Posterior cingulate gyrus (tissue), 11 donors: ENCODE results near the gene HOXA7.

Experiments used
- DNase-seq, 10 donors: peaks; one replicate each; pipeline versions ENCODE4 v3.0.0 to v3.0.0-alpha.2; 2020 to 2021; ENCODE audit warnings: mixed read lengths in 3 of 10
- intact Hi-C: fragments of 100-400 bp; cut with DNase I; formaldehyde crosslinking; loops from one replicate; pipeline ENCODE4 v1.15.1; 2023

HOXA7 gene

GRCh38 chr7:27194686-27195379, 38.4 kb upstream of the HOXA7 start:
- no peak for DNase-seq
- intact Hi-C loops, result loop anchor here (5.0 kb wide), 2 partner anchors 577 to 882 kb away; no protein-coding TSS in a partner anchor

- intact Hi-C loops, result no loop called here
- no peak for DNase-seq
These were observed 37.5 kb upstream of the HOXA7 start for GRCh38 chr7:27194002-27194352.

GRCh38 chr7:27193335-27194001, 37.0 kb upstream of the HOXA7 start:
- DNase-seq, result peak in 2 of 10 donors; percentile 1 to 30
- intact Hi-C loops, result no loop called here

- DNase-seq, result peak in 3 of 10 donors; percentile 1 to 52 (median 21)
- intact Hi-C loops, result no loop called here
These were observed 36.3 kb upstream of the HOXA7 start for GRCh38 chr7:27192546-27193334.

- peak in 3 of 10 donors; percentile 5 to 83 (median 67) for DNase-seq
- intact Hi-C loops, result no loop called here
These were observed 35.5 kb upstream of the HOXA7 start for GRCh38 chr7:27191833-27192545.

- DNase-seq, result peak in 2 of 10 donors; percentile 18 to 66
- intact Hi-C loops, result no loop called here
These were observed 34.8 kb upstream of the HOXA7 start for GRCh38 chr7:27191161-27191731.

- peak in 1 of 10 donors; percentile 41 for DNase-seq
- intact Hi-C loops, result no loop called here
These were observed 33.7 kb upstream of the HOXA7 start for GRCh38 chr7:27189997-27190748.

- intact Hi-C loops, result no loop called here
- DNase-seq, result peak in 2 of 10 donors; percentile 3 to 56
These were observed 33.0 kb upstream of the HOXA7 start for GRCh38 chr7:27189295-27189996.

- intact Hi-C loops, result no loop called here
- peak in 2 of 10 donors; percentile 5 to 61 for DNase-seq
These were observed 32.2 kb upstream of the HOXA7 start for GRCh38 chr7:27188386-27189294.

- intact Hi-C loops, result no loop called here
- peak in 3 of 10 donors; percentile 9 to 72 (median 68) for DNase-seq
These were observed 31.3 kb upstream of the HOXA7 start for GRCh38 chr7:27187475-27188385.

GRCh38 chr7:27186668-27187474, 30.4 kb upstream of the HOXA7 start:
- intact Hi-C loops, result no loop called here
- peak in 1 of 10 donors; percentile 26 for DNase-seq

- peak in 2 of 10 donors; percentile 4 to 60 for DNase-seq
- intact Hi-C loops, result no loop called here
These were observed 29.6 kb upstream of the HOXA7 start for GRCh38 chr7:27185854-27186667.

- intact Hi-C loops, result no loop called here
- DNase-seq, result peak in 3 of 10 donors; percentile 3 to 73 (median 66)
These were observed 28.8 kb upstream of the HOXA7 start, which contains the start of gene HOXA11 for GRCh38 chr7:27185013-27185853. Gene HOXA11 (minus strand): TSS chr7:27185232. CDS start chr7:27185144, 88 bp downstream.
